Endothelial cell of umbilical vein (primary cell): ENCODE results near the gene ATOX1.

ENCODE experiments used
- POLR2A ChIP-seq: IDR thresholded peaks from 2 replicates; pipeline ENCODE4 v1.6.1; 2012; ENCODE audit warnings: low read depth, mild to moderate bottlenecking, control low read depth, low read length
- TF ChIP-seq, protein P1 (sequence below), 2 donors: IDR thresholded peaks; 1 replicate in 1 of 2; 2 replicates in 1 of 2; pipeline ENCODE4 v1.5.1; 2011; ENCODE audit warnings: low read length in 2 of 2, mild to moderate bottlenecking in 2 of 2, moderate library complexity in 2 of 2, control low read depth in 1 of 2, inconsistent platforms in 1 of 2, low read depth in 1 of 2; ENCODE audit not compliant: insufficient read depth in 1 of 2; ENCODE audit errors: extremely low read depth in 1 of 2

GRCh38 chr5:151694035-151694485 lies 64.4 kb downstream of the ATOX1 start:
- TF ChIP-seq POLR2A, result no peak
- TF ChIP-seq, protein P1, sequence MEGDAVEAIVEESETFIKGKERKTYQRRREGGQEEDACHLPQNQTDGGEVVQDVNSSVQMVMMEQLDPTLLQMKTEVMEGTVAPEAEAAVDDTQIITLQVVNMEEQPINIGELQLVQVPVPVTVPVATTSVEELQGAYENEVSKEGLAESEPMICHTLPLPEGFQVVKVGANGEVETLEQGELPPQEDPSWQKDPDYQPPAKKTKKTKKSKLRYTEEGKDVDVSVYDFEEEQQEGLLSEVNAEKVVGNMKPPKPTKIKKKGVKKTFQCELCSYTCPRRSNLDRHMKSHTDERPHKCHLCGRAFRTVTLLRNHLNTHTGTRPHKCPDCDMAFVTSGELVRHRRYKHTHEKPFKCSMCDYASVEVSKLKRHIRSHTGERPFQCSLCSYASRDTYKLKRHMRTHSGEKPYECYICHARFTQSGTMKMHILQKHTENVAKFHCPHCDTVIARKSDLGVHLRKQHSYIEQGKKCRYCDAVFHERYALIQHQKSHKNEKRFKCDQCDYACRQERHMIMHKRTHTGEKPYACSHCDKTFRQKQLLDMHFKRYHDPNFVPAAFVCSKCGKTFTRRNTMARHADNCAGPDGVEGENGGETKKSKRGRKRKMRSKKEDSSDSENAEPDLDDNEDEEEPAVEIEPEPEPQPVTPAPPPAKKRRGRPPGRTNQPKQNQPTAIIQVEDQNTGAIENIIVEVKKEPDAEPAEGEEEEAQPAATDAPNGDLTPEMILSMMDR (IDR thresholded peaks at IDR 0.05; ENCODE audit: extremely low read depth in 1 of 2, insufficient read depth in 1 of 2, low read depth in 1 of 2, low read length in 2 of 2), result no peak
